DMS79 treated with DMSO at 0.1 percent for 48 hours (cell line): ENCODE results near the gene MAP3K15.

ENCODE experiments used
- DNase-seq: peaks from one replicate; lab custom pipeline; 2025; lab: John Stamatoyannopoulos, UW

Gene MAP3K15

GRCh38 chrX:19403696-19404095 lies 111.6 kb downstream of the MAP3K15 start:
- DNase-seq: no peak

GRCh38 chrX:19392703-19393102 lies 122.6 kb downstream of the MAP3K15 start:
- no peak for DNase-seq

- DNase-seq: no peak
Measured at GRCh38 chrX:19392078-19392477, 123.2 kb downstream of the MAP3K15 start.

- no peak for DNase-seq
Measured at GRCh38 chrX:19389227-19389845, 126.0 kb downstream of the MAP3K15 start.

- peak; percentile 11 for DNase-seq
Measured at GRCh38 chrX:19388741-19389140, 126.6 kb downstream of the MAP3K15 start.

DNA sequence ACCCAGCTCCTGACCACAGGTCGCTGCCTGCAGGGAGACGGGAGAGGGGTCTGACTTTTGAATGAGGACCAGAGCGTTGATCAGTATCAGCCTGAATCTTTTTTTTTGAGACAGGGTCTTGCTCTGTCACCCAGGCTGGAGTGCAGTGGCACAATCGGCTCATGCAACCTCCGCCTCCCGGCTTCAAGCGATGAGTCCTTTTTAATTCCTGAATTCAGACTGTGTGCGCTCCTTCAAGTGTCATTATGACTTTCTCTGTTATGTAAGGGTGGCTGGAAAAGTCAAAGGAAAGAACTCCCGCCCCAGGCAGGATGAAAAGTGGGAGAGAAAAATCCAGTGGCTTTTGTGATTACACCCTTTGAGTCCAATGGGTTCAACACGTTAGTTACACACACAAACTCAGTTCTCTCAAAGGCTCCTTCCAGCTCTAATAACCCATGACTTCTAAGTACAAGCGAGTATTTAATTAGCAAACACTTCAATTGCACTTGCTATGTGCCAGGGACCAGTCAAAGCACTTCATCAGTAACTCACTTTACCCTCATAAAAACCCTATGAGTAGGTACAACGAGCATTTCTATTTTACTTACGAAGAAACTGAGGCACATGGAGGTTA lies 127.1 kb downstream of the MAP3K15 start:
- DNase-seq: peak; percentile 54

GRCh38 chrX:19386679-19387078 lies 128.6 kb downstream of the MAP3K15 start:
- no peak for DNase-seq

DNA sequence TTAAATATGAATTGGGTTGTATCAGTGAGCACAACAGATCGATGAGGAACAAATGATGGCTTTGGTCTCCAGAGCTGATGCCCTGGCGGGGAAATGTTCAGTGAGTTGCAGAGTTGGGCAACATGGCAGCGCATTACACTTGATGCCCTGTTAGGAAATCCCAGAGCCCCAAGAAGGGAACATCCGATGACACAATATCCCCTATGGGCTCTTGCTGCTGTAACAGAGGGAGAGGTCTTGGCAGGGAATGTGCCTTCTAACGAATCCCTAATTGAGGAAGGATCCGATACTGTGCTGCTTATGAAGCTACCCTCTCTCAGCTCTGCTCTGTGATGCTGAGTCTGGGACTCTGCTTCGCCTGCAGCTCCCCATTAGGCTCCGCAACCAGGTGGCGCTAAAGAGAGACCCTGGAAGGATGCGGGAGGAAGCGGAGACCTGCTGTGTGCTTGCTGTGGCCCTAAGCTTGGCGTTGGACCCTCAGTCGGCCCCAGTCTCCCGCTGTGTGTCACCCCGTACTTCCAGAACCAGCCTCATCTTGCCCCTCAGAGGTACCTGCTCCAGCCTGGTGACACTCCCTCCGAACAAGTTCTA lies 132.7 kb downstream of the MAP3K15 start:
- no peak for DNase-seq

DNA sequence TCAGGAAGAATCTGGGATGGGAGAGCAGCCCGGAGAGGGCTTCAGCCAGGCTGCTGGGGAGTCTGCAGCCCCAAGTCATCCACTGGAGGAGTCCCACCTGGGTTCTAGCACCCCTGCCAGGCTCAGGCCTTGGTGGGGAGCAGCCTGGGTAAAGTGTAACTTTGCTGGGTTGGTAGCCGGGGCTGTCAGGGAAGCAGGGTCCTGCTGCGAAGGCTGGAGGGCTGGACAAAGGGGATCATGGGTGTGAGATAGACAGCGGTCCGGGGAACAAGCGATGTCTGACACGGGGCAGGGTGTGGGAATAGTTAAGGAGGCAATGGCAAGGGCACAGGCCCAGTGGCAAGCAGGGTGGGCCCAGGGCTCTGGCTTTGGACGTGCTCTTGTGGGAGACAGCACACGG lies 134.0 kb downstream of the MAP3K15 start:
- DNase-seq: no peak

DNA sequence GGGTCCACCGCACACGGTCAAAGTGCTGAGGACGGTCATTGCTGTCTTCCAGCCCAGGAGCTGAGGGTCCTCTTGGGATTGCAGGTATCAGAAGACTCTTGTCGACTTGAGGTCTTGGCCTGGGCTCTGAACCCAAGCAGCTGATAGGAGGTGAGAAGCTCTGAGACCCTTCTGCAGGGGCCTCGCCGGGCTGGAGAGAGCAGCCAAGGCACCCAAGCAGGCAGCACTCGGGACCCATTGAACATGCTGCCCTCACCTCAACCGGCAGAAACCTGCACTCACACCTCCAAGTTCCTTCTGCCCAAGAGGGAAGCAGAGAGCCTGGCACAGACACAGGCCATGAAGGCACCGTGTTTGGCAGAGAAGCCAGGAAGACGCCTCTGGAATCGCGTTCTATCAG lies 137.5 kb downstream of the MAP3K15 start:
- no peak for DNase-seq

DNA sequence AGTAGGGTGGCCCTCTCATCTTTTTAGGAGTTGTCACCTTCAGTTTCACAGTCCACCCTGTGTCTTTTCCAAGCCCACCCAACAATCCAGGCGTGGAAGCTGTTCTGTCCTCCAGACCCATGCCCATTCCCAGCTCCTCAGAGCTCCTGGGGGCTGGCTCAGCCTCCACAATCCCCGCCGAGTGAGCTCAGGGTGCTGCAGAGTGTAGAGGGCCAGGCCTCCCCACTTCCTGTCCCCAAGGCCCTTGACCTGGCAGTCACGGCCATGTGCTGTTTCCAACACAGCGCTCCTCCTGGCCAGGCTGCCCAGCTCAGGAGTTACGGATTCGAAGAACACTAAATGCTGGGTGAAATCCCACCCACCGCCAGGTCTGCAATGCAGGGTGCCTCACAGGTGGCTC lies 139.8 kb downstream of the MAP3K15 start:
- no peak for DNase-seq

DNA sequence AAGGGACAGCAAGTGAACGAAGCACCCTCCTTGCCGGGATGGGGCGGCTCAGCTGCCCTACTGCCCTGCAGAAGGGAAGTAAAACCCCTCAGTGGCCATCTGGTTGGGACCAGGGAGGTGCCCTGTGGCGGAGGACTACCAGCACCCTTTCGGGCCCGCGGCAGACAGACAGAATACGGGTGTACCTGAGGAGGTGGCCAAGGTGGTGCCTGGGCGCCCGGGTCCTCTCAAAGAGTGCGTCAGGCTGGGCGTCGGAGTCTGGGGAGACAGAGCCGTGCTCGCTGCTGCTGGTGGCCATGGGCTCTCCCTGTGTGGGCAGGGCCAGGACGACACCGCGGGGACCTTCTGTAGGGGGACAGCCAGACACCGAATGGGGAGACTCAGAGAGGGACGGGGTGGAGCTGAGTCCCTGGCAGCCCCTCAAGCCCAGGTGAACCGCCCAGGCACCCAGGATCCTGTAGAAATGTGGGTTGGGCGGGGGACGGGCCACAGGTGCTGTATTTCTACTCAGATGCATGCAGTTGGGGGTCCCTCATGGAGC lies 141.9 kb downstream of the MAP3K15 start:
- no peak for DNase-seq

DNA sequence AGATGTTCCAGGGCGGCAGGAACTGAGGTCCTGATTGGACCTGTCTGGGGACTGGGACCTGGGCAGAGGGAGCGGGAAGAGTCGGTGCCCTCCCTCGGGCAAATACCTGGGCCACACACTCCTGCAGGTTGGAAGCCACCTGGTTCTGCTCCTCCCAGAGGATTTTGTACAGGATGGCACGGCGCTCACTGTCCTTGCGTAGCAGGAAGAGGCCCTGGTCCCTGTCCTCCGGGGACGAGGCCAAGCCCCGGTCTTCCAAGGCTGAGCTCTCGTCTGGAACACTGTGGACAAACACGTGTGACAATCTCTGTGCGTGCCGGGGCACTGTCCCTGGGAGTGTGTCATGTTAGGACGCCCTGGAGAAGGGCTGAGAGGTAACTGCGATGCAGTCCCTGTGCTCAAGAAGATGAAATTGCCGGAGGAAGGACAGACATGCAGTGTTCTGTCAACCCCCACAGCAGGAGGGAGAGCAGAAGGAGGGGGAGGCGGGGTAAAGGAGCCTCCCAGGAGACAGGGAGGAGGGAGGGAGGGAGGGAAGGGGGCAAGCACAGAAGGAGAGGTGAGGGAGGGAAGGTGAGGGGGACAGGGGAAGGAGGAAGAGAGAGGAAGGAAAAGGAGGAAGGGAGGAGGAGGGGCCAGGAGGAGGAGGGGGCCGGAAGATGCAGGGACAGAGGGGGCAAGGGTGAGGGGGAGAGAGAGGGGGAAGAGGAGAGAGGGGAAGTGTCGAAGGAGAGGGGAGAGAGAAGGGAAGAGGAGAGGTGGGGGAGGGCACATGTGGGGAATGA lies 142.6 kb downstream of the MAP3K15 start:
- DNase-seq: no peak

- DNase-seq: peak; percentile 4
Measured at GRCh38 chrX:19372170-19372546, 143.2 kb downstream of the MAP3K15 start.

GRCh38 chrX:19370061-19370460 lies 145.2 kb downstream of the MAP3K15 start:
- no peak for DNase-seq

DNA sequence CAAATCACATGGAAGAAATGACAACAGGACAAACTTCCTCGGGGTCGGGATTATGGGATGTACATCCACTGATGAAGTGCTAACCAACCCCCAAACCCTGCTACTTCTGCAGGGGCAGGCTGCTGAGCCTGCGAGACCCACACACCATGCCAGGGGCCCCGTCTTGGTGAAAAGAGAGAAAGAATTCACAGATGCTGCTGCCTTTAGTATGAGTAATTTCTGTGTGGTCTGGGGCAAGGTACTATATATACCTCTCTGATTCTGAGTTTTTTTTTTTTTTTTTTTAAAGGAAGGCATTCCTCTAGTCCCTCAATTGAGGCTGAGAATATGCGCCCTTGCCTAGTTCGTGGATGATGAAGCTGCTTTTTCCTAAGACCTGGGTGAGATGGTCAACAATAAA lies 146.7 kb downstream of the MAP3K15 start:
- DNase-seq: no peak

DNA sequence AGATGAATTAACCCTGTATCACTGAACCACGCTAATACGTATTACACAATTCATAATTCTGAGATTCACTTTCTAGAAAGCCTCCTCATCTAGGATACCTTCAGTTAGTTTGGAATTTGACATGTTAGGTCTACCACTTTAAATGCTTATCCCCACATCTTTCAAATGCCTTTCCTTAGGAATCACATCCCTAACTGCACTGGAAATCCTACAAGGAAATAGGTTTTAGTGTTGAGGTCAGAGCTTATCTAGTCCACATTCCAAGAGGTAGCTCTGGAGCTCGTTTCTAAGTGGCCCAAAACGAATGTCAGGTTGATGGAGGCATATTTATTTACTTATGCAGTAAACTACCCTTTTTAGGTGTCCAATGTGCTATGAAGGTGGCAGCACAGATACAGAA lies 153.6 kb downstream of the MAP3K15 start:
- DNase-seq: no peak

GRCh38 chrX:19360903-19361302 lies 154.4 kb downstream of the MAP3K15 start:
- DNase-seq: no peak

DNA sequence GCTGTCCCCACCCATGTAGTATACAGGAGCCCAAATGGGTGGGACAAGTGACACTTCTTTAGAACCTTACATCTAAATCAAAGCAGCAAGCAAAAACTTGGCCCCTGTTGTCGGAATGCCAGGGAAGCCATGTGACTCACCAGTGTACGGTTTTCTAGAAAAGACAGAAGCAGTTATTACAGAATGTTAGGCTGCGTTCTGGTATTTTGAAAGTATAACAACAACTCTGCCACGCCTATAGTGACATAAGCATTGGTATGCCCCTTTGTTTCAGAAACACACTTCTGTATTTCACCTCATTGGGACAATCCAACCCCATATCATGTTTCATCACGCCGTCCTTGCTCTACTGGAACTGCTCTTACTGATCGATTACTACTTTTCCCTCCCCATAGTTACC lies 156.8 kb downstream of the MAP3K15 start:
- DNase-seq: no peak

GRCh38 chrX:19354625-19355024 lies 160.7 kb downstream of the MAP3K15 start:
- no peak for DNase-seq

DNA sequence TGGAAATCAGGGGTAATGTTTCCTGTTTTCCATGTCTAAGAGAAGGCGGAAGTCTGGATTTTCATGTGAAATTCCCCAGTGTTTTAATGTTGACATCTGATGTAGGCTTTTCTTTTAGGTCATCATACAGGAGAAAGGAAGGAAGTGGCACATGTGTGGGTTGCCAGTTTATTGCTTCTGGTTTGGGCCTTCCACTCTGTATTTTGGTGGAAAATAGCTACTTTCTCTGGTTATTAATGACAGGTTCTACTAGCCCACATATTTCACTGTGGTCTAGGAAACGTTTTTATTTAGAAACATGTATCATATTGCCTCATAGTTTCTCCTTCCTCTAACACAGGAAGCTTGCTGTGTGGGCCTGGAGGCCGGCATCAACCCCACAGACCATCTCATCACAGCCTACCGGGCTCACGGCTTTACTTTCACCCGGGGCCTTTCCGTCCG lies 164.3 kb downstream of the MAP3K15 start:
- DNase-seq: no peak

GRCh38 chrX:19349264-19349663 lies 166.0 kb downstream of the MAP3K15 start:
- no peak for DNase-seq

GRCh38 chrX:19347916-19348315 lies 167.4 kb downstream of the MAP3K15 start:
- DNase-seq: no peak
